ENCODE results near the gene CSH1. TPM values are rescaled to one million over a fixed set of nuclear protein-coding genes. Genes with fewer than 3 reads are reported as not detected.
"Not testable (repeated sequence)": the region's sequence is repeated elsewhere in the genome, so short reads cannot be mapped to it uniquely, and the experiment has no call there.

The CSH1 gene
- total RNA-seq, 1 experiment from 2014 or later, result not detected

- not testable (repeated sequence) for H3K9me3 ChIP-seq (replicated peaks); DNase-seq; H3K27ac ChIP-seq; H3K4me1 ChIP-seq; H3K36me3 ChIP-seq; H3K27me3 ChIP-seq; H3K4me3 ChIP-seq
Observed at GRCh38 chr17:63918789-63919305, 22.5 kb upstream of the CSH1 start, which contains the start of gene GH1. Gene GH1, minus strand, starts transcription at chr17:63918839. Its CDS starts 63 bp downstream, at chr17:63918776.

DNA sequence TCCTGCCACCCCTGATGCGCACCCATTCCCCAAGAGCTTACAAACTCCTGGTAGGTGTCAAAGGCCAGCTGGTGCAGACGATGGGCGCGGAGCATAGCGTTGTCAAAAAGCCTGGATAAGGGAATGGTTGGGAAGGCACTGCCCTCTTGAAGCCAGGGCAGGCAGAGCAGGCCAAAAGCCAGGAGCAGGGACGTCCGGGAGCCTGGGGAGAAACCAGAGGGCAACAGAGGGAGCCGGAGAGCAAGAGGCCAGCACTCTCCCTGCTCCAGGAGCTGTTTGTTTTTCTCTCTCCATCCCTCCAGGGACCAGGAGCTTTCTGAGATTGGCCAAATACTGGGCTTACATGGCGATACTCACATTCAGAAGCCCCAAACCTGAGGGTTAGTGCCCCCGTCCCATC is 21.9 kb upstream of the CSH1 start:
- Histone ChIP-seq H3K27me3 (no peaks in the 10 kb centered on the region), H3K4me3 (no peak overlapping the region), H3K4me1 (no peaks in the 10 kb centered on the region), H3K27ac (no peak overlapping the region), H3K36me3 (no peaks in the 10 kb centered on the region), H3K9me3 (replicated peaks) (no peaks in the 10 kb centered on the region)
- DNase-seq, result no peak

DNA sequence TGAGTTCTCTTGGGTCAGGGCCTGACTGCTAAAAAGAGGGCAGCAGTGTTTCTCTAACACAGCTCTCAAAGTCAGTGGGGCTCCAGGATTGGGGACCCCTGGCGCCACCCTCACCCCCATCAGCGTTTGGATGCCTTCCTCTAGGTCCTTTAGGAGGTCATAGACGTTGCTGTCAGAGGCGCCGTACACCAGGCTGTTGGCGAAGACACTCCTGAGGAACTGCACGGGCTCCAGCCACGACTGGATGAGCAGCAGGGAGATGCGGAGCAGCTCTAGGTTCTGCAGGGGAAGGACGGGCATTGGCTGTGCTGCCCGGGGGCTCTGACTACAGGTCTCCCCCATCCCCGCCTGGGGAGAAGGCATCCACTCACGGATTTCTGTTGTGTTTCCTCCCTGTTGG is 21.3 kb upstream of the CSH1 start:
- H3K4me3 ChIP-seq, result no peak overlapping the region
- no peaks in the 10 kb centered on the region for H3K9me3 ChIP-seq (replicated peaks)
- H3K27me3 ChIP-seq, result no peaks in the 10 kb centered on the region
- no peak for DNase-seq
- H3K36me3 ChIP-seq, result no peaks in the 10 kb centered on the region
- no peak overlapping the region for H3K27ac ChIP-seq
- H3K4me1 ChIP-seq, result no peaks in the 10 kb centered on the region

DNA sequence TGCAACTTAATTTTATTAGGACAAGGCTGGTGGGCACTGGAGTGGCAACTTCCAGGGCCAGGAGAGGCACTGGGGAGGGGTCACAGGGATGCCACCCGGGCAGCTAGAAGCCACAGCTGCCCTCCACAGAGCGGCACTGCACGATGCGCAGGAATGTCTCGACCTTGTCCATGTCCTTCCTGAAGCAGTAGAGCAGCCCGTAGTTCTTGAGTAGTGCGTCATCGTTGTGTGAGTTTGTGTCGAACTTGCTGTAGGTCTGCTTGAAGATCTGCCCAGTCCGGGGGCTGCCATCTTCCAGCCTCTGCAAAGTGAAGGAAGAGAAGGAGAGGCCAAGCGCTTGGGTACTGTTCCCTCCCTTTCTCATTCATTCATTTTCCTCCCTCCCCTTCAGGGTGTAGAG is 20.8 kb upstream of the CSH1 start:
- not testable (repeated sequence) for H3K9me3 ChIP-seq (replicated peaks); H3K4me3 ChIP-seq; H3K27ac ChIP-seq; H3K36me3 ChIP-seq; H3K27me3 ChIP-seq; DNase-seq; H3K4me1 ChIP-seq

- Histone ChIP-seq H3K9me3 (replicated peaks) (no peaks in the 10 kb centered on the region), H3K36me3 (no peaks in the 10 kb centered on the region), H3K4me3 (no peak overlapping the region), H3K4me1 (no peaks in the 10 kb centered on the region), H3K27me3 (no peaks in the 10 kb centered on the region; the same call in 1 of the 2 replicates), H3K27ac (no peak overlapping the region)
- no peak for DNase-seq
Observed at GRCh38 chr17:63916566-63917185, 20.3 kb upstream of the CSH1 start.

- DNase-seq; H3K36me3 ChIP-seq; H3K27me3 ChIP-seq; H3K4me1 ChIP-seq; H3K27ac ChIP-seq; H3K4me3 ChIP-seq; H3K9me3 ChIP-seq (replicated peaks): not testable (repeated sequence)
Observed at GRCh38 chr17:63915753-63916152, 19.4 kb upstream of the CSH1 start.

DNA sequence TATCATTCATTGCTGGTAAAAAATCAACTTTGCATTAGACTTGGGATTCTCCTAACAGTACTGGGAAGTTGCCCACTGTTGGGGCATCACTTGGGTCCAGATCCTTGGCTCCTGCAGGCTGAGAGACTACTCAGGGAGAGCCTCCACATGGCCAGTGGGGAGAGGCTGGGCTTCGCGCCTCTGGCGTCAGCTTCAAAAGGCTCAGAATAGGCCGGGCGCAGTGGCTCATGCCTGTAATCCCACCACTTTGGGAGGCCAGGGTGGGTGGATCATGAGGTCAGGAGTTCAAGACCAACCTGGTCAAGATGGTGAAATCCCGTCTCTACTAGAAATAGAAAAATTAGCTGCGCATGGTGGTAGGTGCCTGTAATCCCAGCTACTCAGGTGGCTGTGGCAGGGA is 18.1 kb upstream of the CSH1 start:
- no peaks in the 10 kb centered on the region for H3K36me3 ChIP-seq
- no peak for DNase-seq
- H3K4me1 ChIP-seq, result no peaks in the 10 kb centered on the region
- no peaks in the 10 kb centered on the region for H3K9me3 ChIP-seq (replicated peaks)
- no peaks in the 10 kb centered on the region; the same call in 1 of the 2 replicates for H3K27me3 ChIP-seq
- no peak overlapping the region for H3K4me3 ChIP-seq
- no peak overlapping the region for H3K27ac ChIP-seq

DNA sequence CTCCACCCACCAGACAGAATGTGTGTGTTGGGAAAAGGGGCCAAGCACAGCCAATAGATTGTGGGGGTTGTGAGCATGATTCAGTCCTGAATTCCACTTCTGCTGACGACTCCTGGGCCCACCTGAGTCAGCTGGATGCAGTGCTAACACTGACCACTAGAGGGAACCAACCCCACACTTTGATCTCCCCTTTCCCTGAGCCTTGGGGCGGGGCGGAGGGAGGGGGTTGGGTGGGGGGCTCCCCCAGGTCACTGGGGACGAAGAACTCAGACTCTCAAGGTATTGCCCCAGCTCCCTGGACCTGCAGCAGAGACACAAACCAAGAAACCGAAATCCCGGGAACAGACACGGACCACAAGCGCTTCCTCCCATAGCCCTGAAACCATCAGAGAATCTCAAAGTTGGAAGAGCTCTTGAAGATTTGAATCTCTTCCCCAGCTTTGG is 15.3 kb upstream of the CSH1 start:
- DNase-seq, result peak; percentile 24 to 63
- Histone ChIP-seq H3K9me3 (replicated peaks) (no peaks in the 10 kb centered on the region), H3K36me3 (no peaks in the 10 kb centered on the region), H3K27ac (no peak overlapping the region), H3K4me1 (0 out of 2 replicates have a peak, but pooled peaks cover 2% of the 10 kb centered on the region), H3K4me3 (no peak overlapping the region), H3K27me3 (no peaks in the 10 kb centered on the region; the same call in 1 of the 2 replicates)

GRCh38 chr17:63911041-63911635 is 14.8 kb upstream of the CSH1 start, which contains the start of gene CSHL1:
Gene CSHL1, minus strand, starts transcription at chr17:63911258. Its CDS starts 62 bp downstream, at chr17:63911196.
- Histone ChIP-seq H3K9me3 (replicated peaks) (no peaks in the 10 kb centered on the region), H3K4me1 (0 out of 2 replicates have a peak, but pooled peaks cover 2% of the 10 kb centered on the region), H3K27me3 (no peaks in the 10 kb centered on the region; the same call in 1 of the 2 replicates), H3K36me3 (no peaks in the 10 kb centered on the region), H3K27ac (no peak within 1 kb of the TSS), H3K4me3 (no peak within 1 kb of the TSS)
- DNase-seq, result no peak

DNA sequence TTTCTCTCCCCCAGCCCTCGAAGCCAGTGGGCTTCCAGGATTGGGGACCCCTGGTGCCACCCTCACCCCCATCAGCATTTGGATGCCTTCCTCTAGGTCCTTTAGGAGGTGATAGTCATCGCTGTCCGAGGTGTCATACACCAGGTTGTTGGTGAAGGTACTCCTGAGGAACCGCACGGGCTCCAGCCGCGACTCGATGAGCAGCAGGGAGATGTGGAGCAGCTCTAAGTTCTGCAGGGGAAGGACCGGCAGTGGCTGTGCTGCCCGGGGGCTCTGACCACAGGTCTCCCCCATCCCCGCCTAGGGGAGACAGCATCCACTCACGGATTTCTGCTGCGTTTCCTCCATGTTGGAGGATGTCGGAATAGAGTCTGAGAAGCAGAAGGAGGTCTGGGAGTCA is 13.7 kb upstream of the CSH1 start:
- Histone ChIP-seq H3K4me3 (no peak overlapping the region), H3K36me3 (no peaks in the 10 kb centered on the region), H3K27me3 (no peaks in the 10 kb centered on the region; the same call in 1 of the 2 replicates), H3K27ac (no peak overlapping the region), H3K4me1 (0 out of 2 replicates have a peak, but pooled peaks cover 2% of the 10 kb centered on the region), H3K9me3 (replicated peaks) (no peaks in the 10 kb centered on the region)
- DNase-seq, result no peak

GRCh38 chr17:63909586-63909985 is 13.2 kb upstream of the CSH1 start:
- H3K4me1 ChIP-seq; H3K27me3 ChIP-seq; H3K27ac ChIP-seq; H3K4me3 ChIP-seq; H3K36me3 ChIP-seq; DNase-seq; H3K9me3 ChIP-seq (replicated peaks): not testable (repeated sequence)

DNA sequence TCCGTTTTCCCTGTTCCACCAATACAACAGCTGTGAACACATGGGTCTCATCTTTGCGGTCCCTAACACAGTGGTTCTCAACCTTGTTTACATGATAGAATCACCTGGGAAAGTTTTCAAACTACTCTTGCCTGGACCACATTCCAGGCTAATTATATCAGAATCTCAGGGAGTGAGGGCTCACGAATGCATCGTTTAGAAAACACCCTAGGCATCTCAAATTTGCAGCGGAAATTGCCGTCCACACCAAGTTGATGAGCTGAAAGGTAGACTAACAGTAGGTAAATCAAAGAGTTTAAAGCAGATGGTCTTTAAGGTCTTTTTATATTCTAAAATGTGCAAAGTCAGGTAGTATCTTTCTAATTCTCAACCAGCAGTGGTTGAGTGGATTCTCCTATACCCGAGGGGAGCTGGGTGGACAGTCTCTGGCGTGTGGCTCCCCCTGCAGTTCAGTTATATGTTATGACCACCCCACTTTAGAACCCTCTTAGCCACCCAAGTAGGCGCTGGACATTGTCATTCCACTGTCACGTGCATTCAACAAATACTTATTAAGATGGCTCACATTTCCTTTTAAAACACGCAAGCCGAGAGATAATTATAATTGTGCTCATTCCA is 10.9 kb upstream of the CSH1 start:
- not testable (repeated sequence) for H3K4me3 ChIP-seq; H3K4me1 ChIP-seq; H3K9me3 ChIP-seq (replicated peaks); H3K27ac ChIP-seq; H3K27me3 ChIP-seq; H3K36me3 ChIP-seq
- peak; percentile 44 to 61 for DNase-seq

- not testable (repeated sequence) for H3K9me3 ChIP-seq (replicated peaks); H3K4me3 ChIP-seq; H3K36me3 ChIP-seq; H3K27me3 ChIP-seq; H3K4me1 ChIP-seq; DNase-seq; H3K27ac ChIP-seq
Observed at GRCh38 chr17:63904796-63905195, 8.4 kb upstream of the CSH1 start.

- not testable (repeated sequence) for H3K9me3 ChIP-seq (replicated peaks); H3K4me1 ChIP-seq; H3K4me3 ChIP-seq; H3K36me3 ChIP-seq; H3K27ac ChIP-seq; H3K27me3 ChIP-seq
- DNase-seq, result peak in 1 of 2 experiments; percentile 18
Observed at GRCh38 chr17:63903787-63904201, 7.4 kb upstream of the CSH1 start.

GRCh38 chr17:63901971-63902370 is 5.6 kb upstream of the CSH1 start:
- H3K27ac ChIP-seq; H3K9me3 ChIP-seq (replicated peaks); H3K4me1 ChIP-seq; H3K36me3 ChIP-seq; H3K4me3 ChIP-seq; DNase-seq; H3K27me3 ChIP-seq: not testable (repeated sequence)
